HG03575 (cell line): Measurements from ENCODE around the gene TYW1B.
"Not testable (repeated sequence)": the region's sequence is repeated elsewhere in the genome, so short reads cannot be mapped to it uniquely, and the experiment has no call there.

Experiments used
- ATAC-seq: cut with Tn5 transposase; IDR thresholded peaks from one replicate; pipeline ENCODE4 v1.9.1; 2021; ENCODE audit not compliant: unreplicated experiment, insufficient number of reproducible peaks, low FRiP score; ENCODE audit errors: extremely low read depth

The TYW1B gene

DNA sequence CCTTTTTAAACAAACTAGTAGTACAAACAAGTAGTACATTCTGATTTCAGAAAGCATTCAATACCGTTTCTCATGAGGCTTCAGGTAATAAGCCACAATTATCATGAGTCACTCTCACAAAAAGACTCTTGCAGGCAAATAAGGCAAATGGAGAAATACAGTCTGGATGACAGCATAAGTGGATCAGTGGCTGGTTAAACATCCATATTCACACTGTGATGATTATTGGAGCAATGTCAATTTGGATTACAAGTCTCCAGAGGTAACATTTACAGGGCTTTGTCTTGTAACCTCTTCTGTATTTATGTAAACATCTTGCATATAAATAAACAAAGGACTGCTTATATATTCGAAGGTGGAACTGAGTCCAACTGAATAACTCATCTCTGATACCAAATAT is 55.4 kb downstream of the TYW1B start:
- not testable (repeated sequence) for ATAC-seq

DNA sequence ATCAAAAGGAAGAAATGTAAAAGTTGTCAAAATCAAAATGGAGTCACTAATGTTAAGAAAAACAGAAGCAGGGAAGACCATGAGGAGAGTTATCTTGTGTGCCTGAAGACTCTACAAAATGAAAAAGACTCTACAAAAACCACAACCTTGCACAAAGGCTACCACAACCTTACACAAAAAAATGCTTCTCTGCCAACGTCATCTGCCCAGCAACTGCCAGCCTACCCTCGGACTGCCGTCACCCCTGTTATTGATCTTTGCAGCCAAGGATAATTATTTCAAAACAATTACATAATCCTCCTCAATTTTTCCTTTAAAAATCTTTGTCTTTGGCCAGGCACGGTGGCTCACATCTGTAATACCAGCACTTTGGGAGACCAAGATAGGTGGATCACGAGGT is 61.0 kb downstream of the TYW1B start:
- ATAC-seq = not testable (repeated sequence)

DNA sequence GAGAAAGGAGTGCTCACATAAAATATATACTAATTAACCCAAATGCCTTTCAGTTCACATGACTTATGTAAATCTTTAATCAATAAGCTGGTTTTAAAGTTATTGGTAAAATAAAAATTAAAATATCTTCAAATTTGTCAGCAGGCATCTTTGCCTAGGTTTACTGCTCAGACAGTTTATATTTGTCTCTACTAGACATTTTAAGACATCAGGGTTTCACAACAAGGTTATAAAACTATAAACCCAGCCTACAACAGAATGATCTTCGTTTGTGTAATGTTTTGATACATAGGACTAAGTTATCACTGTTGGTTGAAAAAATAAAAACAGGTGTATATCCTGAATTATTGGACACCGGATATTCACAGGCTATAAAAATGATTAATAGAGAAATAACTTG is 67.4 kb downstream of the TYW1B start:
- ATAC-seq = no peak

DNA sequence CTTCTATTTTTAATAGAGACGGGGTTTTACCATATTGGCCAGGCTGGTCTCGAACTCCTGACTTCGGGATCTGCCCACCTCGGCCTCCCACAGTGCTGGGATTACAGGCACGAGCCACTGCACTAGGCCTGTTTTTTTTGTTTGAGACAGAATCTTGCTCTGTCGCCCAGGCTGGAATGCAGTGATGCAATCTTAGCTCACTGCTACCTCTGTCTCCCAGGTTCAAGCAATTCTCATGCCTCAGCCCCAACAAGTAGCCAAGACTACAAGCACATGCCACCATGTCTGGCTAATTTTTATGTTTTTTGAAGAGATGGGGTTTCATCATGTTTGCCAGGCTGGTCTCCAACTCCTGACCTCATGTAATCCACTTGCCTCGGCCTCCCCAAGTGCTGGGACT is 73.7 kb downstream of the TYW1B start:
- ATAC-seq = no peak

DNA sequence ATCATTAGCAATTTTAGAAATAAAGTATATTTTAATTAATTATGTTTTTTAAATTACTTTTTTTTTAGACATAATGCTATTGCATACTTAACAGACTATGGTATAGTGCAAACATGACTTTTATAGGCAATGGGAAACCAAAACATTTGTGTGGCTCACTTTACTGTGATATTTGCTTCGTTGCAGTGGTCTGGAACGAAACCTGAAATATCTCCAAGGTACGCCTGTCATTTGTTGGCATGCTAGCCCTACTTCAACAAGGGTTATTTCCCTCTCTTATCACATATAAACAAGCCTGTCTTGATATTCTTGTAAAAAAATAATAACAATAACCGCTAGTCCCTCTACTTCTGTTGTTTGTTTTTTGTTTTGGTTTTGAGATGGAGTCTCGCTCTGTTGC is 74.2 kb downstream of the TYW1B start:
- ATAC-seq = no peak

DNA sequence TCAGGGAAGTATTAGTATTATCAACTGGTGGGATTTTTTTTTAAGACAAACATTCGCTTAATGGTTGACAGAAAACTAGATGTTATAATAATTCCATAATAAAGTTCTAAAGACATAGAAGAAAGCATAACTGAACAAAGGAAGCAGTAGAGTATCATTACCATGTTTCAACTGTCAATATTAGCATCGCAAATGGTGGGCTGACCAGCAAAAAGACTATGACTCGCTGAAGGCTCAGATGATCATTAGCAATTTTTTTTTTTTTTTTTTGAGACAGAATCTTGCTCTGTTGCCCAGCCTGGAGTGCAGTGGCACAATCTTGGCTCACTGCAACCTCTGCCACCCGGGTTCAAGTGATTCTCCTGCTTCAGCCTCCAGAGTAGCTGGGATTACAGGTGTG is 74.8 kb downstream of the TYW1B start:
- not testable (repeated sequence) for ATAC-seq

DNA sequence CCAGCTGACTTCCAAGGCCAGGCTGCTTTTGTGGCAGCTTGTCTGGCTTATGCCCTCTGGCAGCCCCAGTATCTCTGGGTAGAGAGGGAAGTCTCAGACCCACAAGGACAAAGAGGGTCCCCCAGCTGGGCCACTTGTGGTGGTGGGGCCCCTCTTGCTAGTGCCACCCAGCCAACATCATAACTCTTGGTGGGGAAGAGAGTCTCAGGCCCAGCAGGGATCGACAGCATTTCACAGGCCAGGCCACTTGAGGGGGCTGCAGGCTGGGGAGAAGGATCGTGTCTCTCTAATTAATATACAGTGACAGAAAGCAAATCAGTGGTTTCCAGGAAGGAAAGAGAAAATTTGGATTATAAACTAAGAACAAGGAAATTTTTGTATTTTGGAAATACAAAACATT is 76.0 kb downstream of the TYW1B start:
- ATAC-seq = no peak

DNA sequence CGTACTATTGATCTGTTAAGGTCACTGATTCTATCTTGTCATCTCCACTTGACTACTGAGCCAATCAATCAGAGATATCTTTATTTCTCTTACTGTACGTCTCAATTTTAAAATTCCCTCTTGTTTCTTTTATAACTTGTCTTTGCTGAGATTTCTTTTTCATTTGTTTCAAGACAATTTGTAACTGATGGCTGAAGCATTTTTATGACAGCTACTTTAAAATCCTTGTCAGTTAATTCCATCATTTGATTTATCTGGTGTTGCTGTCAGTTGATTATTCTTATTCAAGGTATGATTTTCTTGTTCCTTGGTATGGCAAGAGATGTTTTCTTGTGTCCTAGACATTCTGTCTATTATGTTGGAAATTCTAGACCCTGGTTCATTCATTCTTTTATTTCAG is 76.6 kb downstream of the TYW1B start:
- ATAC-seq = no peak

DNA sequence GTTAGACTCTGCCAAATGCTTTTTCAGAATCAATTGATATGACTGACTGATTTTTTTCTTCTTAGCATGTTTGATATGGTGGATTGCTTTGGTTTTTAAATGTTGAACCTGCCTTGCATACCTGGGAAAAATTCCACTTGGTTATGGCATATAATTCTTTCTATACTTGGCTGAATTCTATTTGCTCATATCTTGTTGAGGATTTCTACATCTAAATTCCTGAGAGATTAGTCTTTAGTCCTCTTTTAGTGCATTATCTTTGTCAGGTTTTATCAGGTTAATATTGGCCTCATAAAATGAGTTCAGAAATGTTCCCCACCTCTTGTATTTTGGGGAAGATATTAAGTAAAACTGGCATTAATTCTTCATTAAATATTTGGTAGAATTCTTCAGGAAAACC is 79.4 kb downstream of the TYW1B start:
- ATAC-seq = not testable (repeated sequence)

DNA sequence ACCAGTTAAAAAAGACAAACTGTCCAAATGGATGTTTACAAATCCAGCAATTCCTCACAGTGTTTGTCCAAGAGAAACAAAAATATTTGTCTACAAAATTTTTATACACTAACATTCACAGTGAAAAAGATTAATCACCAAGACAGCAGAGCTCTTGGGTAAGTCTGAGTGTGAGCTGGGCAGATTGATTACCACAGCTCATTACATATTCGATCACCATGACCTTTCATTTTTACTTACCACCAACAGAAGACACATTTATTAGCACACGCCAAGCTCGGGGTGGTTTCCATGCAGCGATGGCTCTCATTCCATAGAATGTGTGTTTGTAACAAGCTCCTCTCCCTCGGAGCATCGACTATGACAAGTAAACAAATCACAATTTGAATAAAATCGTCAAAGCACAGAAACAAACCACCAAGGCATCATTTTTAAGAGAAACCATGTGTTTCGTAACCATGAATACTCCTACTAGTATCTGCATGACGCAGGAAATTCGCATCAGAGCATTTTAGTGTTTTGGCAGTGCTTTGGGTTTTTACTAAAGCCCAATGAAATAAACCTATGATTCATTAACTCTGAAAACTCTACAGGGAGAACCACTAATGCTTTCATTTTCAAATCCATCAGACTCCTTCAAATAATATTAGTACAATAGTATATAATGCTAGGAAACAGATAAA is 83.6 kb downstream of the TYW1B start:
- not testable (repeated sequence) for ATAC-seq

DNA sequence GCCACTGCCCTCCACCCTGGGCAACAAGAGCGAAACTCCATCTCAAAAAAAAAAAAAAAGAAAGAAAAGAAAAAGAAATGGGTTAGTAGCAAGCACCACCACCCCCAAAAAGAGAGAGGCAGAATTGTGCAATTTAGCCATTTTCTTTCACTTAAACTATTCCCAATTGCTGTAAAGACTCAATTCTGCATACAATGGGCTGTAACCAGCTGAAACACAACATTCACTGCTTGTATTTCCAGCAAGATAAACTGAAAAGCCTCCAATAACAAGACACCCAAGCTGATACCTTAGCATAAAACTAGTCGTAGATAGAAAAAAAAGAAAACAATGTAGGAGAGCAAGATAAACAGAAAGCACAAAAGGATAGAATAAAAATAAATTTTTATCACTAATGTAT is 84.2 kb downstream of the TYW1B start:
- ATAC-seq = not testable (repeated sequence)

DNA sequence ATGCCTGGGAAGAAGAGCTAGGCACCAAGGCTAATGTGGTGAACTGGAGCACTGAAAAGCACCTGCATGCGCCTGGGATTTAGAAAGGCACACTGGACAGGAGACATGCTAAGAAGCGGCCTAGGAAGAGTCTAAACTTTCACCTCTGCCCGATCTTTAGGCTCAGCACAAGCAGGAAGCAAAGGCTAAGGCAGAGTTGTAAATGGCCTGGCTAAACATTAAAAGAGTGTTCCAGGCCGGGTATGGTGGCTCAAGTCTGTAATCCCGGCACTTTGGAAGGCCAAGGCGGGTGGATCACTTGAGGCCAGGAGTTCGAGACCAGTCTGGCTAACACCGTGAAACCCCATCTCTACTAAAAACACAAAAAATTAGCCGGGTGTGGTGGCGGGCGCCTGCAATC is 88.3 kb downstream of the TYW1B start:
- not testable (repeated sequence) for ATAC-seq

DNA sequence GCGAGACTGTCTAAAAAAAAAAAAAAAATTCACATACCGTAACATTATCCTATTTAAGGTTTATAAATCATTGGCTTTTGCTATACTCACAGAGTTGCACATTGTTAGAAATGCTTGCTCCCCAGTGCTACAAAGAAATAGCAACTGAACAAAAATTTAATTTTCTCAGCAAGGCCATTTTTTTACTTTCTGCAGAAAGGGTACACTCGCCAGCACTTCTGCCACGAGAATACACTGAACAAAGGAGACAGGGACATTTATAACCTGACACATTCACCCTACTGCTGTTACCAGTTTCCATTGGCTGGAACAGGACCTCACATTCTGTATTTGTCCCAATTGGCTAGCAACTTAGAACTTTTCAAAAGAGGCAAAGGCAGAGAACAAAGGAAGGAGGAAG is 92.1 kb downstream of the TYW1B start:
- ATAC-seq = not testable (repeated sequence)

DNA sequence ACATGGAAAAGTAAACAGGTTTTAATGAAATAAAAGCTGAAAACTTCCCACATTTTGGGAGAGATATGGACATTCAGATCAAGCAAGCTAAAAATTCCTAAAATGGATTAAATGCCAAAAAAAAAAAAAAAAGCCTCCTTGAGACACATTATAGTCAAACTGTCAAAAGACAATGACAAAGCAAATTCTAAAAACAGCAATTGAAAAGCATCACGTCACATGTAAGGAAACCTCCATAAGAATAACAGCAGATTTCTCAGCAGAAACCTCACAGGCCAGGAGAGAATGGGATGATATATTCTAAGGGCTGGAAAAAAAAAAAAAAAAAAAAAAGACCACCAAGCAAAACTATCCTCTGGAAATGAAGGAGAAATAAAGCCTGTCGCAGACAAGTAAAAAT is 97.2 kb downstream of the TYW1B start:
- ATAC-seq = not testable (repeated sequence)

DNA sequence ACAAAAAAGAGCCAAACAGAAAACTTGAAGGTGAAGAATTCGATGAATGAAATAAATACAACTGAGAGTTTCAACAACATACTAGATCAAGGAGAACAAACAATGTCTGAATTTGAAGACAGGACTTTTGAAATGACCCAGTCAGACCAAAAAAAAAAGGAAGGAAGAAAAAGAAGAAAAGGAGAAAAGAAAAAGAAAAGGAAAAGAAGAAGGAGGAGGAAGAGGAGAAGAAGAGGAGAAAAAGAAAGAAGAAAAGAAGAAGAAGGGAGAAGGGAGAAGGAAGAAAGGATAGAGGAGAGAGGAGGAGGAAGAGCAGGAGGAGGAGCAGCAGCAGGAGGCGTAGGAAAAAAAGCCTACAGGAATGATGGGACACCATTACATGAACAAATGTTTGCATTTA is 97.6 kb downstream of the TYW1B start:
- ATAC-seq = not testable (repeated sequence)

DNA sequence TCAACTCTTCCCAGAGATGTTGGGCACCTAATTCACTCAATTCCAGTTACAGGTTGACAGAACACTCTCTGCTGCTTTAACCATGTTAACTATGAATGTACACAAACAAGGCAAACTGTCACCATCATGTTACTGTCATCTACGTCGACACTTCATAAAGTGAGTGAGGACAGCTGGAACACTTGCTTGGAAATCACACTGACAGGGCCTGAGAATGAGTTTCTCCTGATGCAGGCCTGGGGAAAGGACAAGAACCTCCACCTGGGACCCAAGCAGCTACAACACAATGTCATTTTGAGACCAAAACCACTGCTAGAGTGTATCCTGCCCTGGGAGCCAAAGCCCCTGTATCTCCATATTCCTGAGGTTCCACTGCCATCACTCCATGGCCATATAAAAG is 98.9 kb downstream of the TYW1B start:
- not testable (repeated sequence) for ATAC-seq

DNA sequence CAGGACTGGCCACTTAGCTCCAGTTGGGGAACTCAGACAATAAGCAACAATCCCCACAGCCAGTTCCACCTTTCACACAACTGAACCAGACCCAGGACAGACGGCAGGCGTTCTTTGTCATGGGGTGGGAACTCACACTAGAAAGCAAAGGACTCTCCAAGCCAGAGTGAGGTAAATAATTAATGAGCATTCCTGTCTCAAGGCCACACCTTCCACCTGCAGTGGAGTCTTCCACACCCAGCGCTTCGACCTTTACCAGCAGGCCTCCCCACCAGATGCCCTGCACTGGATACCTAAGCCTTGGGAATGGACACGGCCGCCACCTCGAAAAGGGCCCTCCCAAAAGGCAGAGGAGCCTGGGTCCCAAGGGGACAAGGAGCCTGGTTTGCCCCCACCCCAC is 105.3 kb downstream of the TYW1B start:
- not testable (repeated sequence) for ATAC-seq

DNA sequence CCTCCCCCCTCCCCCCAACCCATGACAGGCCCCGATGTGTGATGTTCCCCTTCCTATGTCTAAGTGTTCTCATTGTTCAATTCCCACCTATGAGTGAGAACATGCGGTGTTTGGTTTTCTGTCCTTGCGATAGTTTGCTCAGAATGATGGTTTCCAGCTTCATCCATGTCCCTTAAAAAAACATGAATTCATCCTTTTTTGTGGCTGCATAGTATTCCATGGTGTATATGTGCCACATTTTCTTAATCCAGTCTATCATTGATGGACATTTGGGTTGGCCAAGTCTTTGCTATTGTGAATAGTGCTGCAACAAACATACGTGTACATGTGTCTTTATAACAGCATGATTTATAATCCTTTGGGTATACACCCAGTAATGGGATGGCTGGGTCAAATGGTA is 107.1 kb downstream of the TYW1B start:
- not testable (repeated sequence) for ATAC-seq

DNA sequence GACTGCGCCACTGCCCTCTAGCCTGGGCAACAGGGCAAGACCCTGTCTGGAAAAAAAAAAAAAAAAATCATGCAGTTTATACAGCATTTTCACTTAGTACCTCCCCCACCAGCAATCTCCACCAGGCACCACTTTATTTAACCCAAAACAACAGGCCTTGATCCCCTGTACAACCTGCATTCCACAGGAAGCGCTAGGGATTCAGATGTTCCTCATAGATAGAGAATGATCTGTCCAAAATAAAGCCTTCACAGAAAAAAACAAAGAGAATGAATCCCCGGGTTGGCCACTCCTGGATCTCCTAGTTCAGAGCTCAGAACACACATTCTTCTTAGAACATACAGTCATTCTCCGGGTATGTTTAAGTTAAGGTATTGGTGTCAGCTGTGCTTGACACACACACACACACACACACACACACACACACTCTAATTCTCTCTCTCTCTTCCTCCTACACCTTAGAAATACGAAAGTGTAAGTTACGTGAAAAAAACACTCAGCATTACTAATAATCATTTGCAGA is 110.7 kb downstream of the TYW1B start:
- not testable (repeated sequence) for ATAC-seq

DNA sequence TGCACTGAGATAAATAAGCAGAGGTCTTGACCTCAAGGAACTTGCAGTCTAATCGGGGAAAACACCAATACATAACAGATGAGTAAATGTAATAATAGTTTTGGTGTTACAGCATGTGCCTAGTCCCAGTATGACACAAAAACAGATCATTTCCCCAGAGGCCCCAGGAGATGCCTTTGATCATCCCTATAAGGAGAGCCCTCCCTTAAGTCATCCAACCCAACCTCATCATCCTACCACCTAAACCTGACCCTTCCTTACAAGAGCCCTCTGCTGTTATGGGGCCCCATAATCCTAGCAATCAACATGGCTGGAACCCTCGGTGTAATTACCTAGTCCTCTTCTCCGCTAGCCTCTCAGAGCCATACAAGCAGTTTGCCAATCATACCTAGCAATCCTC is 116.1 kb downstream of the TYW1B start:
- not testable (repeated sequence) for ATAC-seq

DNA sequence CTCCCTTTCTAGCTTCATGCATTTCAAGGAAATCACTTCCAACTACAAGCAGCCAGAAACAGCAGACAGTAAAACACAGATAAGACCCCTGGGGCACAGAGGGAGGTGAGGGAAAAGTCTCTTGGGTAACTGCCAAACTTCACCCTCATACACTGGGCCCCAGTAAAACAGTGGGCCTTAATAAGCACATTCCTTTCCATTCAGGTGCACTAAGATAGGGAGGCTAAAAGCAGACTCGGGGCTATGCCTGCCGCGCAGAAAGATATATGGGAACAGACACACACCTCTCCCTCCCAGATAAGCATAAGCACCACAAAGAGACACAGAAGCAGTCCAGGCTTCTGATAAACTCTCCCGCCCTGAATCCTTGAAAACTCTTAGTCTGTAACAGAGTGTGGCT is 117.0 kb downstream of the TYW1B start:
- ATAC-seq = no peak
